Prostate gland (tissue), 2 donors: Measurements from ENCODE around the gene PIGW.

Source experiments
- POLR2A ChIP-seq: fragments of 450-650 bp; IDR thresholded peaks from one replicate; pipeline ENCODE4 v1.6.1; 2016; ENCODE audit warnings: antibody characterized with exemption, mild to moderate bottlenecking
- POLR2AphosphoS5 ChIP-seq: sonication (generic); formaldehyde crosslinking; IDR thresholded peaks from one replicate; pipeline ENCODE4 v1.6.1; 2017; ENCODE audit warnings: antibody characterized with exemption
- TF ChIP-seq, protein P1 (sequence below), 4 experiments: fragments of 200-600 bp in 2 of 4; fragments of 450-650 bp in 2 of 4; sonication (generic) in 2 of 4; IDR thresholded peaks; 1 replicate in 3 of 4; 2 replicates in 1 of 4; pipeline ENCODE4 v1.5.1; 2016 to 2019; ENCODE audit warnings: antibody characterized with exemption in 4 of 4, mild to moderate bottlenecking in 2 of 4, moderate library complexity in 2 of 4

DNA sequence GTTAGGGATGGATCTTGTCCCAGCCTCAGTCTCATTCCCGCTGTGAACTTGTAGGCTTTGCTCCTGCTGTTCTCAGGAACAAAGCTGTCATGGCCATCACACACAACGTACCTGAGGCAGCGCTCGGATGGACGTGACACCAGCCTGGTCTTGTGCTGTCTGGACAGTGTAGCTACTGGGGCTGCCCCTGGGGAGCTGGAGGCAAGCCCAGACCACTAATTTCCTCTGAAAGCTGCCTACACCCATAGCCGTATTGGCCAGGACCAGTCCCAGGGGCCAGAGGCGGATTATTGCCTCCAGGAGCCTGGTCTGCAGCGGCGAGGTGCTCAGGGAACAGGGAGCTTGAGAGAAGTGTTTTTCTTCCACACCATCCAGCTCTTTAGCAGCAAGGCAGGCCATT lies 36.6 kb upstream of the PIGW start:
- TF ChIP-seq POLR2AphosphoS5 (no peak), POLR2A (no peak)
- TF ChIP-seq, protein P1, sequence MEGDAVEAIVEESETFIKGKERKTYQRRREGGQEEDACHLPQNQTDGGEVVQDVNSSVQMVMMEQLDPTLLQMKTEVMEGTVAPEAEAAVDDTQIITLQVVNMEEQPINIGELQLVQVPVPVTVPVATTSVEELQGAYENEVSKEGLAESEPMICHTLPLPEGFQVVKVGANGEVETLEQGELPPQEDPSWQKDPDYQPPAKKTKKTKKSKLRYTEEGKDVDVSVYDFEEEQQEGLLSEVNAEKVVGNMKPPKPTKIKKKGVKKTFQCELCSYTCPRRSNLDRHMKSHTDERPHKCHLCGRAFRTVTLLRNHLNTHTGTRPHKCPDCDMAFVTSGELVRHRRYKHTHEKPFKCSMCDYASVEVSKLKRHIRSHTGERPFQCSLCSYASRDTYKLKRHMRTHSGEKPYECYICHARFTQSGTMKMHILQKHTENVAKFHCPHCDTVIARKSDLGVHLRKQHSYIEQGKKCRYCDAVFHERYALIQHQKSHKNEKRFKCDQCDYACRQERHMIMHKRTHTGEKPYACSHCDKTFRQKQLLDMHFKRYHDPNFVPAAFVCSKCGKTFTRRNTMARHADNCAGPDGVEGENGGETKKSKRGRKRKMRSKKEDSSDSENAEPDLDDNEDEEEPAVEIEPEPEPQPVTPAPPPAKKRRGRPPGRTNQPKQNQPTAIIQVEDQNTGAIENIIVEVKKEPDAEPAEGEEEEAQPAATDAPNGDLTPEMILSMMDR (IDR thresholded peaks at IDR 0.05), result no peak
